GM11168 (cell line): ENCODE results near the gene FNDC3B.

Source experiments
- in situ Hi-C: fragments of 300-500 bp; cut with MboI; formaldehyde crosslinking; loops from one replicate; pipeline ENCODE4 v1.12.0; 2022; ENCODE audit warnings: low sequenced_read_pairs; ENCODE audit not compliant: unreplicated experiment

Gene FNDC3B

DNA sequence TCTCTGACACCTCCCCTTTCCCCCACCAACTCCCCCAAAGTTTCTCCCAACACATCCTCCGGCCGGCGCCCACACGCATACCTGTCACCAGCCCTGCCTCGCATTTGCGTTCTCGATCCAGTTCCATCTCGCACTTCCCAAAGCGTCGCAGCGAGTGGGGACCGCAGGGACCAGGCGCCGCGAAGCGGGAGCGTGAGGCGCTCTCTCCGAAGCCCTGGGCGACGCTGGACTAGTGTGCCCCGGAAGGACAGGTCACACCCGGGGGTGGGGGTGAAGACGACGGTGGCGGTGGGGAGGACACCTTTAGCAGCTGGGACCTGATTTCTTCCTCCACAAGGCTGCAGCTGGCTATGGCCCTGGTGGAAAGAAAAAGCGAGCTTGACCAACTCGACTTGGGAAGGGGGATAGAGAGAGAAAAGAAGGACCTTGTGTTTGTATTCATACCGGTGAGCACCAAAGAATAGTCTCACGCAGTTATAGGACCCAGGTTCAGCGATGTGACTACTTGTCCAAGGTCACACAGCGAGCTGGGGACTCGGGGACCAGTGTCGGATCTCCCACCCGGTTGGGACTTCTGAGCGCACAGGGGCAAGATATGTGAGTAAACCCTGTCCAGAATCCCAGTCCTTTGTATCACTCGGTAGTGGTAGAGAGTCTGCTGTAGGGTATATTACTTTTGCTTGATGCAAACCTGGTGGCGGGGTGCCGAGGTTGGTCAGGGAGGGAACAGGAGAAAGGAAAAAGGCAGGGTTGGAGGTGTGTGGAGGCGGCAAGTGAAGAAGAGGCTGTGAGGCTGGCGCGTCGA lies 409.5 kb downstream of the FNDC3B start:
- in situ Hi-C loops: no loop called here

DNA sequence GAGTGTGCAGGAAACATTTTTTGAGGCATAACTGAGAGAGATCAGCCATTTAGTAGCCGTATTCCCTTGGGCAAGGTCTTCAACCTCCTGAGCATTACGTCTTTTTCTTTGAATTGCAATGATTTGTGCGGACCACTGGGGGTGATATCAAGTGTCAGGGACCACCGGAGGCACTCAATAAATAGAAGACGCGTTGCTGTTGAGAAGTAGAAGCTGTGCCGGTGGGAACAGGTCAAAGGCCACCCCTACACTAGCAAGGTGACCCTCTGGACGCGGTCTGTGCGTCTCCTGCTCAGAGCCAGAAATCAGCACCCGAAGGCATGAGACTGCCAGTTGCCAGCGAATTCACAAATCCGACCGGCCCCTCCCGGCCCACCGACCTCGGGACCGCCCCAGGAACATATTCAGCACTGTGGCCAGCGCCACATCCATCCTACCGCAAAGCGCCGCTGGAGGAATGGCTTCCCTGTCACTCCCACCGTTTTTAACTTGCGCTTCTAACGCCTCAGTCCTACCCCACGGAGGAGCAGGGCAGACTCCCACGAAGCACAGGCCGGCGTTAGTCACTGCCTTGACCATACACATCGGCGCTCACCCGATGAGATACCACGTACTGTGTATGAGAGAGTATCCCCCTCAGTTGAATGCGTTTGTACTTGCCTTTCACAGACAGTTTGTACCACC lies 410.2 kb downstream of the FNDC3B start:
- in situ Hi-C loops: no loop called here
